ENCODE measurements around the gene SOX8. TPM values are rescaled to one million over a fixed set of nuclear protein-coding genes. Genes with fewer than 3 reads are reported as not detected.

The SOX8 gene
- total RNA-seq, result 0.16 and 1.3 TPM in 2 replicates

DNA sequence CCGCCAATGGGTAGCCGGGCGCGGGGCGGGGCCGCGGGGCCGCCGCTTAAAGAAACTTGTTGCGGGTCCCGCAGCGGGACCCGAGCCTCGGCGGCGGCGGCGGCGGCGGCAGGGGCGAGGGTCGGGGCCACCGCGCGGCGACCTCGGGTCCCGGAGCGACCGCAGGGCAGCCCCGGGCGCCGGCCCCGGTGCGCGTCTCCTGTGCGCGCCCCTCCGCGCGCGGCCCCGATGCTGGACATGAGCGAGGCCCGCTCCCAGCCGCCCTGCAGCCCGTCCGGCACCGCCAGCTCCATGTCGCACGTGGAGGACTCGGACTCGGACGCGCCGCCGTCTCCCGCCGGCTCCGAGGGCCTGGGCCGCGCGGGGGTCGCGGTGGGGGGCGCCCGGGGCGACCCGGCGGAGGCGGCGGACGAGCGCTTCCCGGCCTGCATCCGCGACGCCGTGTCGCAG is at the start of gene SOX8:
Gene SOX8 (plus strand): TSS at position 76 of the 450 bp plus-strand sequence. CDS start 153 bp downstream, at position 229.

GRCh38 chr16:970766-971581 is 10.6 kb upstream of the SOX8 start, which contains the start of gene LMF1:
TSS of gene LMF1 (minus strand) at chr16:970984. CDS start at chr16:970980, 4 bp downstream.

Other genes with a start within 250 kb of the SOX8 start
- gene CIAO3, start 240.8 kb upstream of the SOX8 start, total RNA-seq, result 30.4 and 38.2 TPM in 2 replicates
- not detected in 2 replicates for gene MSLN, start 221.0 kb upstream of the SOX8 start, total RNA-seq
- 20.8 and 22.0 TPM in 2 replicates for gene RPUSD1, start 193.4 kb upstream of the SOX8 start, total RNA-seq
- 13.6 and 13.8 TPM in 2 replicates for gene CHTF18, start 193.2 kb upstream of the SOX8 start, total RNA-seq
- not detected in 2 replicates for gene GNG13, start 181.0 kb upstream of the SOX8 start, total RNA-seq
- 5.0 and 10.8 TPM in 2 replicates for gene LMF1, start 10.8 kb upstream of the SOX8 start, total RNA-seq
- gene SSTR5, start 91.0 kb downstream of the SOX8 start, total RNA-seq, result 0.16 and 0.50 TPM in 2 replicates
- not detected in 2 replicates for gene C1QTNF8, start 114.5 kb downstream of the SOX8 start, total RNA-seq
- gene CACNA1H, start 171.3 kb downstream of the SOX8 start, total RNA-seq, result 0.31 and 1.1 TPM in 2 replicates
- not detected in 2 replicates for gene TPSG1, start 243.5 kb downstream of the SOX8 start, total RNA-seq
- not detected in 2 replicates for gene TPSB2, start 248.4 kb downstream of the SOX8 start, total RNA-seq

All from bladder microvascular endothelial cell (primary cell).